GM19099 (cell line): ENCODE results near the gene CST8.

ENCODE experiments used
- POLR2A ChIP-seq: IDR thresholded peaks from 3 replicates; pipeline ENCODE4 v1.6.1; 2011; ENCODE audit warnings: low read depth; ENCODE audit not compliant: insufficient read length; ENCODE audit errors: extremely low read depth

The CST8 gene

DNA sequence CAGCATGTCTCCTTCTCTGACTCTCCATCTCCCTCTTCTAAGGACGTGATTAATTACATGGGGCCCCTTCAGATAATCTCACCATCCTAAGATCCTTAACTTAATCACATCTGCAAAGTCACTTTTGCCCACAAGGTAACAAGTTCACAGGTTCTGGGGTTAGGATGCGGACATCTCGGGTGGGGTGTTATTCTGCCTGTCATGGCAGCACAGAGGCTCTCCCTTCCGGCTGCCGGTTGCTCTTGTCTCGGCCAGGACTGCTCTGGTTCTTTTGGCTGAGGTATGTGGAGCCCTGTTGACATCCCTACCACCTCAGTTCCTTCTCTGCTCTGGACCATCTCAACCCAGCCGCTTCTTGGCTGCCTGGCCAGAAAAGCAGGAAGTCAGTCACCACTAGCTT, 34.0 kb upstream of the CST8 start:
- no peak for TF ChIP-seq POLR2A

DNA sequence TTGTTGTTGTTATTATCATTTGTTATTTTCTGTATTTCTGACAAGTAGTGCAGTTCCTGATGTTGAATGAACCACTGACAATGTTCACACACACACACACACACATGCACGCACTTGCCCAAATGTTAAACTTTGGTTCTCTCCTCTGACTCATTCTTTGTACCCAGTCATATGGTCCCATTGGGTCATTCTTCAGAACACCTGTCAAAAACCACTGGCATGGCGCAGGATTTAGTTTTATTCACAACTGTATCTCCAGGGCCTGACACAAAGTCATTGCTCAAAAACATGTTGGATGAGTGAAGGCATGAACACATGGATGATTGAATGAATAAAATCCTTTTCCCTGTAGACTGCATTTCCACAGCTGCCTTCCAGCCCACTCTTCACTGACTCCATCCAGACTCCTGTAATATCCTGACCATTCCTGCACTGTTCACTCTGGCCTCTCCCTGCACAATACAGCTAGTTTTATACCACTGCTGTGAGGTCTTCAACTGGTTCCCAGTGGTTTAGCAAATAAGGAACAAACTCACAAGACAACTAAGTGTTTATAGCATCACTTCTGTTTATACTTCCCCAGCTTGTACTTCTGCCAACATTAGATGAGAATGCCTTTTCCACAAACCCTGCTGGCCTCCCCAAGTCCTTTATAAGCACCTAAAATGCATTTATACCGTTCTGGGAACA, 31.3 kb upstream of the CST8 start:
- no peak for TF ChIP-seq POLR2A

DNA sequence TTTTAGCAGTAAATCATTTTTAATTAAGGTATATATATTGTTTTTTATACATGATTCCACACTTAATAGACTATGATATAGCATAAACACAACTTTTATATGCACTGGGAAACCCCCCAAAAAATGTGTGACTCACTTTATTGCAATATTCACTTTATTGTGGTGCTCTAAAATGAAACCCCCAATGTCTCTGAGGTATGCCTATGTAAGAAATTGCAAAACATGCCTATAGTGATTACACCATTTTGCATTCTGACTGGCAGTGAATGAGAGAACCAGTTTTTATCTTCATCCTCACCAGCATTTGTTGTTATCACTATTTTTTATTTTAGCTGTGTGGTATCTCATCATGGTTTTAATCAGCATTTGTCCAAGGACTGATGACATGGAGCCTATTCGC, 29.7 kb upstream of the CST8 start:
- no peak for TF ChIP-seq POLR2A

DNA sequence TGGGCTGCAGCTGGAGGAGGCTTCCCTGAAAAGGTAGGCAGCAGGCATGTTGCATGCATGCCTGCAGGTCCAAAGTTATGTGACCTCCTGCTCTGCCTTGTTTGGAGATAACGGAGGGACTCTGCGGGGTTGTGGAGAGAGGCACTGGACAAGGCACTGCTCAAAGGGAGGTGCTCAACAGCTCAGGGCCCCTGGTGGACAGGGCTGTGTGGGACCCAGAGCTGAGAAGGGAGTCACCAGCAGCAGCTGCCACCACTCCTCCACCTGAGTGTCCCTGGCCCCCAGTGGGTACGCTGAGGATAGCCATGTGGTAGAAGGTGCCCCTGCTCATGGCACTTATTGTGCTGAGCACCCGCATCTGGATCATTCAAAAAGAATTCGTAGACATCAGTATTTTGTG, 15.5 kb upstream of the CST8 start:
- TF ChIP-seq POLR2A: no peak

DNA sequence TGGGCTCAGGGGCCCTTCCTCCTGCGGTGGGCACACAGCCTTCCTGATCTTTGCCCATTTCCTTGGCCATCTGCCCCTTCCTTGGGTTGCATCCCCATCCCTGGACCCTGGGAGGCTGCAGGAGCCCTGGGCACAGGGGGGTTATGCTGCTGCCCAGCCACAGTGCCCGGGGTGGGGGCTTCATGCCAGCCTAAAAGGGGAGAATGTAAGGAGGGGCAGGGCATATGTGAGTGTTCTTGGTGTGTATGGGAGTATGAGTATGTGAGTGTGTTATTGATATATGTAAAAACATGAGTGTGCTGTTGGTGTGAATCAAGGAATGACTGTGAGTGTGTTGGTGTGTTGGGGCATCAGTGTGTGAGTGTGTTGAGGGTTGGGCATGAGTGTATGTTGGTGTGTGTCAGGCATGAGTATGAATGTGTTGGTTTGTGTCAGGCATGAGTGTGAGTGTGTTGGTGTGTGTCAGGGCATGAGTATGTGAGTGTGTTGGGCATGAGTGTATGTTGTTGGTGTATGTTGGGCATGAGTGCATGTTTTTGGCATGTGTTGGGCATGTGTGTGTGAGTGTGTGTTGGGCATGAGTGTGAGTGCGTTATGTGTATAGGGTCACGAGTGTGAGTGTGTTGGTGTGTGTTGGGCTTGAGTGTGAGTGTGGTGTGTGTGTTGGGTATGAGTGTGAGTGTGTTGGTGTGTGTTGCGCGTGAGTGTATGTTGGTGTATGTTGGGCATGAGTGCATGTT, 14.7 kb upstream of the CST8 start:
- no peak for TF ChIP-seq POLR2A

DNA sequence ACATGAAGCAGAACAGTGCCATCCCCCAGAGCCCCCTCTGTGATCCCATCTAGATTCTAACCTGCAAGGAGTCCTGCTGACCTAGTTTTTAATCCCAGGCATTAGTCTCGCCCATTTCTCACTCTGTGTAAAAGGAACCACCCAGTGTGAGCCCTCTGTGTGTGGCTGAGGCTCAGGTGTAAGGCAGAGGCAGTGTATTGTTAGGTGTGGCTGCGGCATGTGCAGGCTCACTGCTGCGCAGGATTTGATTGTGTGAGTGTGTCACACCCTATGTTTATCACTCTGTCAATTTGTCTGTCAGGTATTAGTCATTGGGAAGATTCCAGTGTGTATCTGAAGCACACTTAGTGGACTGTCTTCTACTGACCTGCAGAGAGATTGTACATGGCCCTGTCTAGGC, 13.7 kb upstream of the CST8 start:
- TF ChIP-seq POLR2A: no peak

DNA sequence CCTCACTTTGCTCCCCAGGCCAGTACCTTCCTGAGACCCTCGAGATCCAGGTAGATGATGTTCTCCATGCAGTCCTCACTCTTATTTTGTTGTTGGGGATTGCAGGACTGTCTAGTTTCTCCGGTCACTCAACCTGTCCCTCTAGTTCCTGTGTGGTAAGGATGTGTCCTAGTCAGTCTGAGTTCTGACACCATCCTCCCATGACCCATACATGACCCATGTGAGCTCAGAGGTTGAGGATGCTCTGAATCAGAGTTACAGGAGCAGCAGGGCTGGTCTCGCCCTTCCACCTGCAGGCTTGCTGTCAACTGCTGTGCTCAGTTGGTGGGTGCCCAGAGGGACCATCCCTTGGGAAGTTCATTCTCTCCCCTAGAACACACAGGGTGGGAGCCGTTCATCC, 11.9 kb upstream of the CST8 start:
- TF ChIP-seq POLR2A: no peak

DNA sequence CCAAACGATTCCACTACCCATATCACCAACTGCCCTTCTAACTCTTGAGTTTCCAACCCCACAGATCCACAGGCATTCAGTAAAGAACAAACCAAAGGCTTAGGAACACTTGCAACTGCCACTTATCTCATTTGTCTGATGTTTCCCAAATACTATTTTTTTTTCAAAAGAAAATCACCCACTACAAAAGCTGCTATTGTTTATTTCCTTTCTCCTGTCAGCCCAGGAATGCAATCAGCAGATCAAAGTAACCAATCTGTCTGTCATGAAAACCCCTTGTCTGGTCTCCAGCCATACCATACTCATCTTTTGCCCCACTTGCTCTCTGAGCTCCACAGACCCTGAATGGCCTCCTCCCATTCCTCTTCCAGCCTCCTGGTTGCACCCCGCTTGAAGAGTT, 8.8 kb upstream of the CST8 start:
- no peak for TF ChIP-seq POLR2A

DNA sequence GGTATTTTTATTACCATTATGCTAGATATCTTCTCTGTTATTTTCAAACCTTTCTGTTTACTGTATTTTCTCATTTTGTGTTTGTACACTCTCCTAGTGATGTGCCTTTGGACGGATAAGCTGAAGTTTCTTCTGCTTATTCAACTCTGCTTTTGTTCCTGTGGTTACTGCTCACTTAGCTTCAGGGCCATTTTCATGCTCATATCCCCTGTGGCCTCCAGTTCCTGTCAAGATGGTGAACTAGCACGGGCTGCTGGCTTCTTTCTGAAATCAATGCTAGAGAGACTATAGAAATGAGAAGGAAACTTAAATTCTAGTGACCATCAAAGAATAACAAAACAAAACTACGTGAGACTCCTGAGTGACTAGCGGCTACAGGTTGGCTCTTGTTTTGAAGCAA, 6.8 kb upstream of the CST8 start:
- no peak for TF ChIP-seq POLR2A

DNA sequence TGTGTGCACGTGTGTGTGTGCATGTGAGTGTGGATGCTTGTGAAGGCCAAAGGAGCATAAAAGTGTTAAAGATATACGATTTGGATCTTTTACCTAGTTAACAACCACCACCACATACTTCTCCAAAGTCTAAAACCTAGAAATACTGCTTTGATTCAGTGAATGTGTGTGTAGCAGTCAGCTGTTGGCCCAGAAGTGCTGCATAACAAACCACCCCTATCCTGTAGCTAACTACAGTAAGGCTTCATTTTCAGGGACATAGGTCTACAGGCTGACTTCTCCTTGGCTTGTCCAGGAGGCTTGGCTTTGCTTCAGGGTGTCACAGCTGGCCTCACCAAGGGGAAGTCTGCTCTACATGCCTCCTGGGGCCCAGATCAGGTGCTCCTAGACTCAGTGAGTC, 2.4 kb upstream of the CST8 start:
- no peak for TF ChIP-seq POLR2A

DNA sequence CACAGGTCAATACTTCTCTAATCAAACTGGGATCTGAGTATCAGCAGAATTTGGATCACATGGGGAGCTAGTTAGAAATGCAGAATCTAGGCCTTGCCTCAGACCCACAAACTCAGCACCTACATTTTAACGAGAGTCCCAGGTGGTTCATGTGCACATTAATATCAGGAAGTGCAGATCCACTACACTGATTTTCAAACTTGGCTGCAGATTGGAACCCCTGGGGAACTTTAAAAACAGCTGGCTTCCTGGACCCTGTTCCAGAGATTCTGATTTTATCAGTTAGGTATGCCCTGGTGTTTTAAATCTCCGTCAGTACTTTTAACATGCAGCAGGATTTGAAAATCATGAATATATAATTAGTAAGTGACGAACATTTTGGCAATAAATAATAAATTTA, 1.9 kb upstream of the CST8 start:
- TF ChIP-seq POLR2A: no peak

DNA sequence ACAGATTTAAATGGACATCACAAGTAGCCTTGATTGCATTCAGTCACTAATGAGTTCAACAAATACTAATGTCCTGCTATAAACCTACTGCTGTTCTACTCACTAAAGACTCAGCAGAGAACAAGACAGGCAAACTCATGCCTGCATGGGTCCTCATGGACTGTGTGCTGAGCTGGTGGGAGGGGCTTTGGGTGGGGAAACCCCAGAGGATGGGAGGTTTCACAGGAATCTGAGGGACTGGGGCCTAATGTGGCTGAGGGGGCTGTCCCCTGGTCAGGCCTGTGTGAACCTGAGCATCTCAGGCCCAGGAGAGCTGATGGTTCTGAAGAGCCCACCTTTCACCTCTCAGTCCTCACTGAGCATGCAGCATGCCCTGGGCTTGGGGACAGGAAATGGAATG, 1.4 kb downstream of the CST8 start:
- no peak for TF ChIP-seq POLR2A

DNA sequence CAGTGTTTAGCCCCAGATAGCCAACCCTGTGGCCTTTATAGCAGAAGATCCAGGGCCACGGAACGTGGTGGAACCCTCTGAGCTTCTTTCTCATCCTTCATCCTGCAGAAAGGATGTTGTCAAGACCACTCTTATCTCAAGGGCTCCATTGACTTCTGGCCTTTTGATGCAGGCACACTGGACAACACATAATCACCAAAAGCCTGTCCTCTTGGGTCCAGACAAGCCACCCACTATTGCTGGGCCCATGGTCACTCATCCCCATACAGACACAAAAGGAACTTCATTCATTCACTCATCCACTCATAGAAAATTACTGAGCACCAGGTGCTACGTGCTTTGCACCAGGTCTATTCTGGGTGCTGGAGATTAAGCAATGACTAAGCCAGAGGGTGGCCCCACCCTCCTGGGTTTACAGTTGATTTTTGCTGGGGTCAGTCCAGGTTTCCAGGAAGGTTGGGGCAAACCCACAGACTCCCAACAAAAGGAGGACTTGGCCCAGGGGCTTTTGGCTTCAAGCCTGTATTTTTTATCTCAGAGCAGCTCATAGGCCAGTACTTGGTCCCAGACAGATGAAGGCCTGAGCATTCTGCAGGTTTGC, 2.4 kb downstream of the CST8 start:
- TF ChIP-seq POLR2A: no peak

DNA sequence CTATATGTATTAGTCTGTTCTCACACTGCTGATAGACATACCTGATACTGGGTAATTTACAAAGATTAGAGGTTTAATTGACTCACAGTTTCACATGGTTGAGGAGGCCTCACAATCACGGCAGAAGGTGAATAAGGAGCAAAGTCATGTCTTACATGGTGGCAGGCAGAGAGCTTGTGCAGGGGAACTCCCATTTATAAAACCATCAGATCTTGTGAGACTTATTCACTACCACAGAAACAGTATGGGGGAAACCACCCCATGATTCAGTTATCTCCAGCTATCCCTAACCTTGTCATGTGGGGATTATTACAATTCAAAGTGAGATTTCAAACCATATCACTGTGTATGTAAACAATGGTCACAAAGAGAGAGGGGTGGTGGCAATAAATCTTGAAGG, 6.6 kb downstream of the CST8 start:
- TF ChIP-seq POLR2A: no peak

DNA sequence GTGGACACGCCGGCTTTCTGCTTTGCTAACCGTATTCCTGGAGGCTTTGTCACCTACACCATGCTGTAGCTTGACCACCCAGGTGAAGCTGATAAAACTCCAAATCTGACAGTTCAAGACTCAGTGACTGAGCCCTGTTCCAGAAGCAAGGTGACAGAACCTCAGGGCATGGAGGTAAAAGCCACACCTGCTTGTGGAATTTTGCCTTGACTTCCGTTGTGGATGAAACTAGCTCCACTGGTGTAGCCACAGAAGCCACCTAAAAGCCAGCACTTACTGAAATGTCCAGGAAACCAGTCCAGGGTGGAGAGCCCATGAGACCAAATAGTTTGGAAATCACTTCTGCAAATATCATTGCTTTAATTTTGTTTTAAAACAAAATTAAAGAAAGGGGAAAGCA, 11.0 kb downstream of the CST8 start:
- no peak for TF ChIP-seq POLR2A

DNA sequence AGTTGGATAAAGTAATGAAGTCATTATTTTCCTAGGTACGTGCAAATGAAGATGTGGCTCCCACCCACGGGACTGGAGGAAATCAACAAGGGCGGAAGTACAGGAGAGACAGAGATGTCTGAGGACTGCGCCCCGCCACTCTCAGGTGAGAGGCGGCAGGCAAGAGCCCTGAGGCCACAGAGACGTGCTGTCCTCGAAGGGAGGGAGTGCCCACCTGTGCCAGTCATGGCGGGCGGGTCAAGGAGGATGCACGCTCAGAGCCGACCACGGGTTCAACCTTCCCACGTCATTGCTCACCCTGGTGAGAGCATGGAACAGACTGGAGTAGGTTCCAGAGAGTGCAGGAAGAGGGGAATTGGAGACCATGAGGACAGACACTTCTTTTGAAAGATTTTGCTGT, 12.7 kb downstream of the CST8 start:
- no peak for TF ChIP-seq POLR2A
